Gastrocnemius medialis (tissue), 4 donors: ENCODE results near the gene KRT2.

Source experiments
- POLR2A ChIP-seq, 2 donors: fragments of 450-650 bp; IDR thresholded peaks; one replicate each; pipeline ENCODE4 v1.6.1; 2017; ENCODE audit warnings: antibody characterized with exemption in 2 of 2, mild to moderate bottlenecking in 2 of 2, moderate library complexity in 2 of 2
- TF ChIP-seq, protein P1 (sequence below), 5 experiments: fragments of 450-650 bp in 3 of 5; fragments of 200-600 bp in 2 of 5; sonication (generic) in 2 of 5; IDR thresholded peaks in 4 of 5; conservative IDR thresholded peaks in 1 of 5; 1 replicate in 4 of 5; 2 replicates in 1 of 5; pipeline ENCODE4 v1.5.1; 2016 to 2019; ENCODE audit warnings: antibody characterized with exemption in 5 of 5, mild to moderate bottlenecking in 3 of 5, moderate library complexity in 3 of 5

DNA sequence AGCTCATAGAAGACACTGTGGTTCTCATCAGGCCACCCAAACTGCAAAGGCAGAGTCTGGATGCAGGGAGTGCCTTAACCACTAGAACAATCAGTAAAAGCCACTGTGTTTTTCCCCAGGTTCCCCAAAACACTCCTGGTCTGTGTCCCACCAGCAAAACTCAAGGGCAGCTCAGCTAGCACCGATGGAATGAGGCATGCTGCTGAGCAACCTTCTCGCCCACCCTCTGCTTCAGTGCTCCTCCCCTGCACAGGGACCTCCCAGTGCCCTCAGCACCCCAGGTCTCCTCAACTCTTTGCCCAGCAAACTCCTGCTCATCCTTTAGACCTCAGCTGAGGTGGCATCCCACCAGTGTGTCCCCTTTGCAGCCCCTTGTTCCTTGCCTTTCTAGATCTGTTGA lies 47.4 kb upstream of the KRT2 start:
- TF ChIP-seq, protein P1, sequence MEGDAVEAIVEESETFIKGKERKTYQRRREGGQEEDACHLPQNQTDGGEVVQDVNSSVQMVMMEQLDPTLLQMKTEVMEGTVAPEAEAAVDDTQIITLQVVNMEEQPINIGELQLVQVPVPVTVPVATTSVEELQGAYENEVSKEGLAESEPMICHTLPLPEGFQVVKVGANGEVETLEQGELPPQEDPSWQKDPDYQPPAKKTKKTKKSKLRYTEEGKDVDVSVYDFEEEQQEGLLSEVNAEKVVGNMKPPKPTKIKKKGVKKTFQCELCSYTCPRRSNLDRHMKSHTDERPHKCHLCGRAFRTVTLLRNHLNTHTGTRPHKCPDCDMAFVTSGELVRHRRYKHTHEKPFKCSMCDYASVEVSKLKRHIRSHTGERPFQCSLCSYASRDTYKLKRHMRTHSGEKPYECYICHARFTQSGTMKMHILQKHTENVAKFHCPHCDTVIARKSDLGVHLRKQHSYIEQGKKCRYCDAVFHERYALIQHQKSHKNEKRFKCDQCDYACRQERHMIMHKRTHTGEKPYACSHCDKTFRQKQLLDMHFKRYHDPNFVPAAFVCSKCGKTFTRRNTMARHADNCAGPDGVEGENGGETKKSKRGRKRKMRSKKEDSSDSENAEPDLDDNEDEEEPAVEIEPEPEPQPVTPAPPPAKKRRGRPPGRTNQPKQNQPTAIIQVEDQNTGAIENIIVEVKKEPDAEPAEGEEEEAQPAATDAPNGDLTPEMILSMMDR (IDR thresholded peaks at IDR 0.05 in 4 of 5, conservative IDR thresholded peaks at IDR 0.05 in 1 of 5): no peak
- no peak for TF ChIP-seq POLR2A (IDR thresholded peaks at IDR 0.05)
